Stimulated activated CD4-positive, alpha-beta T cell treated with anti-CD3 and anti-CD28 coated beads, Interleukin-2, amount 100 ng/mL, for 4 hours (primary cell): ENCODE data around the gene SUGP2.
"Not testable (repeated sequence)": the region's sequence is repeated elsewhere in the genome, so short reads cannot be mapped to it uniquely, and the experiment has no call there.

ENCODE experiments used
- DNase-seq: peaks from one replicate; pipeline ENCODE4 v3.0.0-alpha.2; 2020; ENCODE audit warnings: low read depth

SUGP2 gene

GRCh38 chr19:18990128-18990708 lies 43.1 kb downstream of the SUGP2 start:
- DNase-seq = no peak

DNA sequence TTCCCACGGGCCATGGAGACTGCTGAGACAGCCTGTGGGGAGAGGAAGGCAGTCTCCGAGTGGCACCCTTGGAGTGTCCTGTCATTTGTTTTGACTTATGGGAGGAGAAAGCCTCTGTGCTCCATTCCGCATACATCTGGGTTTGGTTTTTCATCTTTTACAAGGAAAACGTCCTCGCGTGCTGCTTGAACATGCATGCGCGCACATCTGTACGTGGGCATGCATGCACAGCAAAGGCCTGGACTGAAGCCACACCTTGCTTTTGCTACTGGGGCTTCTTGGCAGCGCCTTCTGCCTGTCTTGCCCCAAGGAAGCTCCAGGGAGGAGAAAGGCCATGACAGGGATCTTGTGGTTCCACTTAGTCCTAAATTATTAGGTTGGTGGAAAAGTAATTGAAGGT lies 44.0 kb downstream of the SUGP2 start:
- DNase-seq = no peak

DNA sequence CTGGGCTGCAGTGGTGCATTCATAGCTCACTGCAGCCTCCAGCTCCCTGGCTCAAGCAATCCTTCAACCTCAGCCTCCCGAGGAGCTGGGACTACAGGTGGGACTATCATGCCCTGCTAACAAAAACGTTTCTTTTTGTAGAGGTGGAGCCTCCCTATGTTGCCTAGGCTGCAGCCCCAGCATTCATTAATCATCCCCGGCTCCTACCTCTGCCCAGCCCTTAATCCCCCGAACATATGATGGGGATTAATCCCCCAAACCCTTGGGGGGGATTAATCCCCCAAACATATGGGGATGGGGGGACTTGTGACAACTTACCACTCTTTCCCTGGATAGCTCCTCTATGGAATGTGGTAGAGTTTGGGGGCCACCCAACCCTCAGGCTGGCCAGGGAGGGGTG lies 45.9 kb downstream of the SUGP2 start:
- no peak for DNase-seq

GRCh38 chr19:18985257-18985656 lies 48.1 kb downstream of the SUGP2 start:
- no peak for DNase-seq

- no peak for DNase-seq
Observed at GRCh38 chr19:18984251-18984650, 49.1 kb downstream of the SUGP2 start.

GRCh38 chr19:18982669-18983068 lies 50.6 kb downstream of the SUGP2 start:
- no peak for DNase-seq

GRCh38 chr19:18980432-18981020 lies 52.8 kb downstream of the SUGP2 start:
- DNase-seq = no peak

DNA sequence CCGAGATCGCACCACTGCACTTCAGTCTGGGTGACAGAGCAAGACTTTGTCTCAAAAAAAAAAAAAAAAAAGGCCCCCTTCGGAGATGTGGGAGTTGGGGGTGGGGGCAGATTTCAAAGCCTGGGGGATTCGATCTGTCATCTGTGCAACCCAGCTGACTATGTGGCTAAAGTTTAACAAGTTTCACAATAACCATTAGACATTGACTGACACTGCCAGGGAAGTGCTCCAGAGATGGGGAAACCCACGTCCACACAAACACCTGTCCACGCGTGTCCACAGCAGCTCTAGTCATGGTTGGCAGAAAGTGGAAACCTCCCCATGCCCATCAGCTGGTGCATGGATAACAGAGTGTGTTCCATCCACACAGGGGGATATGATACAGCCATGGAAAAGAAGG lies 54.7 kb downstream of the SUGP2 start:
- no peak for DNase-seq

DNA sequence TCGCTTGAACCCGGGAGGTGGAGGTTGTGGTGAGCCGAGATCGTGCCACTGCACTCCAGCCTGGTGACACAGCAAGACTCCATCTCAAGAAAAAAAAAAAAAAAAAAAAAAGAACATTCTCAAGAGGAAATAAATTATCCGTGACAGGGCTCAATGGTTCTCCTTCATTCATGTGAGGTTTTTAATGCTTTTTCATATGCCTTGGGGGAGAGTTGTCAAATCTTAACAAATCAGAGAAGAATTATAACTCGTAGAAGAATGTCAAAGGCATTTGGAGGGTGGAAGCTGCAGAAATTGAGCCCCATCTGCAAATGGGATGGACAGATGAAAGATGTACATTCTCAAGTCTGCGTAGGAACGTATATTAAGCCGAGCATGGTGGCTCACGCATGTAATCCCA lies 57.4 kb downstream of the SUGP2 start:
- no peak for DNase-seq

DNA sequence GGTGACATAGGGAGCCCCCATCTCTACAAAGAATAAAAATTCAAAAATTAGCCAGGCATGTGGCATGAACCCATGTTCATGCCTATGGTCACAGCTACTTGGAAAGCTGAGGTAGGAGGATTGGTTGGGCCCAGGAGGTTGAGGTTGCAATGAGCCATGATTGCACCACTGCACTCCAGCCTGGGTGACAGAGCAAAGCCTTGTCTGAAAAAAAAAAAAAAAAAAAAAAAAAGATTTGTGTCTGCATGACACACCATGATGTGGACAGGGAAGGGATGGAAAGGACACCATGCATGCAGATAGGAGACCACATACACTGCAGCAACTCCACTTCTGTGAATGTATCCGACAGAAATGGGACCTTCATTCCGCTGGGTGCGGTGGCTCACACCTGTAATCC lies 58.3 kb downstream of the SUGP2 start:
- no peak for DNase-seq

GRCh38 chr19:18972851-18973250 lies 60.5 kb downstream of the SUGP2 start:
- DNase-seq = no peak

DNA sequence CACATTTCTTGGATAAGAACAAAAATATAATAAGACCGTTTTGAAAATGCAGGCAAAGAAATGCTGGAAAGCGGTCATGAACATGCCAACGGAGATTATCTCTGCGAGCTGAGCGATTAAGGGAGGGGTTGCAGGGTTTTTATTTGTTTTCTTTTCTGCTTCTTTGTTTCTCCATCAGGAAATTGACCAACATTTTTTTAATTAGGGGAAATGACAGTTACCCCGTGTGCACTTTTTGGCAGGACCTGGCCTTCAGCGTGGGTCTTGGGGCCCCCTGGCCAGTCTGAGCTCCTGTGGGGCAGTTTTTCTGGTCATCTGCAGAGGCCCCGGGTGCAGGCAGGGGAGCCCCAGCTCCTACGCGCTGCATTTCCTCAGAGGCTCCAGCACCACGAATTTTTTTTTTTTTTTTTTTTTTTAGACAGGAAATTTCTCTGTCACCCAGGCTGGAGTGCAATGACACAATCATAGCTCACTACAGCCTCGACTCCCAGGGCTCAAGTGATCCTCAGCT lies 61.0 kb downstream of the SUGP2 start:
- DNase-seq = no peak

- DNase-seq = no peak
Observed at GRCh38 chr19:18969931-18970659, 63.2 kb downstream of the SUGP2 start.

DNA sequence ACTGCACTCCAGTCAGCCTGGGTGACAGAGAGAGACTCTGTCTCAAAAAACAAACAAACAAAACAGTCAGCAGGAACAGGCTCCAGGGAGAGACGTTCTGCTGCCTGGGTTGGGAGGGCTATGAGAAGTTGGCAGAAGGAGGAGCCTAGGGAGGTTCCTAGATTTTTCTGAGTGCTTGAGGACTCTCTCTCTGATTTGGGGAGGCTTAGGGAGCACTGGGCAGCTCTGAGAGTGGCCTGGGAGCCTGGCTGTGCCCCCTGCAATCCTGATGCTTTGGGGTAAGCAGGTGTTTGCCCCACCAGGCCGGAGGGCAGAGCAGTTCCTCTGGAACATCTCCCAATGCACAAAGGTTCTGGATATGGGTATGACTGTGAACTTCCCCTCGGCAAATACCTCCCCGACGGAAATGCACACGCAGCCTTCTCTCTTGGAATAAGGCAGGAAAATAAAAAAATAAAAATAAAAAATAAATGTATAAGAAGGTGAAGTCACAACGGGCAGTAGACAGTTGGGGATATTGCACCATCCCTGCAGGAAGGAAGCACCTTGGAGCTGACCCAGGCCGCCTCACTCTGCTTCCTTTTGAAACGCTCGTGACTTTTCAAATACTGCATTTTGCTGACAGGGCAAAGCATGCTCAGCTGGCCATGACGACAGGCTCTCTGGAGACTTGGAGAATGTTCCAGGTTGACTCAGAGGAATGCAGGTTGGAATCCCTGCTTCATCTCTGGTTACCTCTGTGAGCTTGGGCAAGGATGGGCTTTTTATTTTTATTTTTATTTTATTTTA lies 65.8 kb downstream of the SUGP2 start:
- no peak for DNase-seq

DNA sequence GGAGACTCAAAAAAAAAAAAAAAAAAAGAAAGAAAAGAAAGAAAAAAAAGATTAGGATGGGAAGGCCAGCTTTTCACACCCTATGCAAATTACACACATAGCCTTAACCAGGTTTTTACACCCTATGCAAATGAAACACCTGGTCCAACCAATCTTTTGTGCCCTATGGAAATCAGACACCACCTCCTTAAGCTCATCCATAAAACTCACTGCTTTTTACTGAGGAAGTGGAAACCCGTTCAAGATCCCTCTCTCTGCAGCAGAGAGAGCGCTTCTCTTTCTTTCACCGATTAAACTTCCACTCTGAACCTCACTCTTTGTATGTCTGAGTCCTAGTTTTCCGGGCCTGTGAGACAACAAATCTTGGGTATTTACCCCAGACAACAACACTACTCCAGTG lies 67.0 kb downstream of the SUGP2 start:
- DNase-seq = no peak

DNA sequence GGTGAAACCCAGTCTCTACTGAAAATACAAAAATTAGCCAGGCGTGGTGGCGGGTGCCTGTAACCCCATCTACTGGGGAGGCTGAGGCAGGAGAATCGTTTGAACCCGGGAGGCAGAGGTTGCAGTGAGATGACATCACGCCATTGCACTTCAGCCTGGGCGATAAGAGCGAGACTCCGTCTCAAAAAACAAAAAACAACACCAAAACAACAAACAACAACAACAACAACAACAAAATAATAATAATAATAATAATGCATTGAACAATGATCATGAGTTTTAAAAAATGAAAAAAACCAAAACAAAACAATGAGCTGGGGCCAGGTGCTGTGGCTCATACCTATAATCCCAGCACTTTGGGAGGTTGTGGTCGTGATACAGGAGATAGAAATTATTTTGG lies 69.2 kb downstream of the SUGP2 start:
- DNase-seq = no peak

GRCh38 chr19:18961767-18962620 lies 71.3 kb downstream of the SUGP2 start:
- no peak for DNase-seq

- no peak for DNase-seq
Observed at GRCh38 chr19:18960370-18960769, 72.9 kb downstream of the SUGP2 start.

DNA sequence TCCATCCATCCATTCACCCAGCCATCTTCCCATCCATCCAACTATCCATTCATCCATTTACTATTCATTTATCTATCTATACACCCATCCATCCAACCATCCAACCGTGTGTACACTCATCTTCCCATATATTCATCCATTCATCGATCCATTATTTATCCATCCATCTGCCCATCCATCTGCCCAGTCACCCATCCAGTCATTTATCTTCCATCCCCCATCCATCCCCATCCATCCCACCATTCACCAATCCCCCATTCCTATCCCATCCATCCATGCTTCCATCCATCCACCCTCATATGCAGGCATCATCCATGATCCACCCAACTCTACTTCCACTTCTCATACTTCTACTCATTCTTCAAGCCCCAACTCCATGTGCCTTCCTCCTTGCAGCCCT lies 78.3 kb downstream of the SUGP2 start:
- DNase-seq = no peak

DNA sequence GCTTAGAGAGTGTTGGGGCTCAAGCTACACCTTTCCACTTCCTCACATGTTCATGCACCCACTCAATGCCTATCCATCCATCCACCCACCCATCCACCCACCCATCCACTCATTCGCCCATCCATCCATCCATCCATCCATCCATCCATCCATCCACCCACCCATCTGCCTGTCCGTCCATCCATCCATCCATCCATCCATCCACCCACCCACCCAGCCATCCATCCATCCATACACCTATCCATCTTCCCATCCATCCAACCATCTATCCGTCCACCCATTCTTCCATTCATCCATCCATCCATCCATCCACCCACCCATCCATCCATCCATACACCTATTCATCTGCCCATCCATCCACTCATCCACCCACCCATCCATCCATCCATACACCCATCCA lies 79.2 kb downstream of the SUGP2 start:
- DNase-seq = no peak

DNA sequence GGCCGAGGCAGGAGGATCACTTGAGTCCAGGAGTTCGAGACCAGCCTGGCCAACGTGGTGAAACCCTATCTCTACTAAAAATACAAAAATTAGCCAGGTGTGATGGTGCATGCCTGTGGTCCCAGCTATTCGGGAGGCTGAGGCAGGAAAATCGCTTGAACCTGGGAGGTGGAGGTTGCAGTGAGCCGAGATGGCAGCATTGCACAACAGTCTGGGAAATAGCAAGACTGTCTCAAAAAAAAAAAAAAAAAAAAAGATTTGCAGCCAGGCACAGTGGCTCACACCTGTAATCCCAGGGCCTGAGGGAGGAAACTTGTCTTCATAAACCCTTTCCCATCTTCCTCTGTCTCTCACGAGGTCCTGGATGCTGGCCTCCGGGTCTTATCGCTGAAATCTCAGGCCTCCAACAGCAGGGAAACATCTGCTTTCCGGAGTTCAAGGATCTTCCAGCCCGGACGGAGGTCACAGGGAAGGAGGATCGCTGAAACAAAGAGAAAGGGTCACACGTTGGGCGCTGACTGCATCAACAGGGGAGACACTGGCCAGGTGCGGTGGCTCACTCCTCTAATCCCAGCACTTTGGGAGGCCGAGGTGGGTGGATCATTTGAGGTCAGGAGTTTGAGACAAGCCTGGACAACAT lies 80.8 kb downstream of the SUGP2 start:
- DNase-seq = not testable (repeated sequence)
